Measurements from ENCODE around the gene TPGS2. TPM values are rescaled to one million over a fixed set of nuclear protein-coding genes. Genes with fewer than 3 reads are reported as not detected.

Gene TPGS2
- polyA plus RNA-seq, 1 donor from 2014 or later, result 217 TPM

- H3K4me2 ChIP-seq (ENCODE audit: low read length), result no peak overlapping the region
- no peak overlapping the region for H3K27ac ChIP-seq (ENCODE audit: low read length)
- H3K79me2 ChIP-seq (replicated peaks; ENCODE audit: insufficient read depth, low read length), result no peaks in the 10 kb centered on the region
- no peaks in the 10 kb centered on the region for H3K27me3 ChIP-seq (ENCODE audit: insufficient read depth, low read depth, low read length)
- TF ChIP-seq TAF1 (IDR thresholded peaks at IDR 0.05; ENCODE audit: low read depth) (no peak), CTCF (IDR thresholded peaks at IDR 0.05; ENCODE audit: poor library complexity, severe bottlenecking) (no peak), EP300 (conservative IDR thresholded peaks at IDR 0.05; ENCODE audit: poor library complexity, severe bottlenecking) (no peak), EZH2 (IDR thresholded peaks at IDR 0.05; ENCODE audit: borderline replicate concordance, insufficient read depth, low read length, poor library complexity, severe bottlenecking) (no peak), SMC3 (conservative IDR thresholded peaks at IDR 0.05; ENCODE audit: poor library complexity) (no peak), MXI1 (conservative IDR thresholded peaks at IDR 0.05; ENCODE audit: poor library complexity, severe bottlenecking) (no peak), RAD21 (conservative IDR thresholded peaks at IDR 0.05) (no peak), REST (IDR thresholded peaks at IDR 0.05; ENCODE audit: borderline replicate concordance) (no peak), POLR2AphosphoS5 (IDR thresholded peaks at IDR 0.05) (no peak)
- no peak overlapping the region for H3K4me3 ChIP-seq (ENCODE audit: low read length)
- H2AFZ ChIP-seq (ENCODE audit: low read depth, low read length), result no peak overlapping the region
- no peaks in the 10 kb centered on the region for H3K9me2 ChIP-seq (ENCODE audit: insufficient read depth, low read length)
- no peaks in the 10 kb centered on the region for H3K9me3 ChIP-seq (ENCODE audit: low read length)
- H3K36me3 ChIP-seq (ENCODE audit: insufficient read depth, low read length), result peaks cover 5% of the 10 kb centered on the region
- no peaks in the 10 kb centered on the region for H3F3A ChIP-seq (ENCODE audit: insufficient read depth, low read length, poor library complexity, severe bottlenecking)
- no peaks in the 10 kb centered on the region for H4K20me1 ChIP-seq (ENCODE audit: insufficient read depth)
- no peak overlapping the region for H3K9ac ChIP-seq (ENCODE audit: low read length)
Measured at GRCh38 chr18:36812678-36813077, 16.1 kb downstream of the TPGS2 start.

- Histone ChIP-seq H3K9ac (ENCODE audit: low read length) (no peak overlapping the region), H3K36me3 (ENCODE audit: insufficient read depth, low read length) (peaks cover 5% of the 10 kb centered on the region), H3K9me3 (ENCODE audit: low read length) (no peaks in the 10 kb centered on the region), H4K20me1 (ENCODE audit: insufficient read depth) (no peaks in the 10 kb centered on the region), H2AFZ (ENCODE audit: low read depth, low read length) (no peak overlapping the region), H3K27ac (ENCODE audit: low read length) (no peak overlapping the region), H3K79me2 (replicated peaks; ENCODE audit: insufficient read depth, low read length) (no peaks in the 10 kb centered on the region), H3K27me3 (ENCODE audit: insufficient read depth, low read depth, low read length) (no peaks in the 10 kb centered on the region), H3K9me2 (ENCODE audit: insufficient read depth, low read length) (no peaks in the 10 kb centered on the region), H3F3A (ENCODE audit: insufficient read depth, low read length, poor library complexity, severe bottlenecking) (no peaks in the 10 kb centered on the region), H3K4me3 (ENCODE audit: low read length) (no peak overlapping the region), H3K4me2 (ENCODE audit: low read length) (no peak overlapping the region)
- TF ChIP-seq CTCF (IDR thresholded peaks at IDR 0.05; ENCODE audit: poor library complexity, severe bottlenecking), result no peak
- no peak for TF ChIP-seq REST (IDR thresholded peaks at IDR 0.05; ENCODE audit: borderline replicate concordance)
Measured at GRCh38 chr18:36811955-36812354, 16.8 kb downstream of the TPGS2 start.

All from neural cell (in vitro differentiated cells).